IMR-90 (cell line): ENCODE data around the gene KIF22. TPM values are rescaled to one million over a fixed set of nuclear protein-coding genes. Genes with fewer than 3 reads are reported as not detected.

Experiments used
- ATAC-seq: fragments of 200-7000 bp; cut with Tn5 transposase; 2 replicates; pipeline ENCODE4 v1.9.1; 2020; ENCODE audit warnings: low read depth, mild to moderate bottlenecking, moderate library complexity
- BruUV-seq: library from RNA; stranded (reverse); fragments of 400-500 nt; replicated peaks from 2 replicates; lab custom pipeline; 2021; lab: Mats Ljungman, UMichigan
- CTCF ChIA-PET: fragments of 300-600 bp; formaldehyde crosslinking; extraction: SDS; loops from one replicate; lab custom pipeline; 2021; ENCODE audit warnings: antibody characterized with exemption; lab: Yijun Ruan, JAX
- POLR2A ChIA-PET: fragments of 300-600 bp; sonication (Branson Sonifier 250); formaldehyde crosslinking; loops from one replicate; lab custom pipeline; 2022; ENCODE audit warnings: antibody characterized with exemption; ENCODE audit not compliant: unreplicated experiment; lab: Charles Lee
- DNase-seq: peaks from one replicate; pipeline ENCODE4 v3.0.0; 2013
- H2AFZ ChIP-seq: replicated peaks from 2 replicates; pipeline ENCODE3; 2013; ENCODE audit warnings: low read length, mild to moderate bottlenecking; ENCODE audit not compliant: poor library complexity
- H2AK5ac ChIP-seq: 2 replicates; pipeline ENCODE4 v1.6.1; 2013; ENCODE audit warnings: low read depth, low read length, inconsistent platforms
- H2AK9ac ChIP-seq: replicated peaks from 2 replicates; pipeline ENCODE3; 2013; ENCODE audit warnings: mild to moderate bottlenecking, low read depth, low read length, moderate library complexity; ENCODE audit not compliant: poor library complexity
- H2BK120ac ChIP-seq: 2 replicates; pipeline ENCODE4 v1.6.1; 2013; ENCODE audit warnings: low read depth, low read length, inconsistent platforms
- H2BK15ac ChIP-seq: 3 replicates; pipeline ENCODE4 v1.6.1; 2013; ENCODE audit warnings: low read depth, low read length, inconsistent platforms
- H2BK20ac ChIP-seq: 2 replicates; pipeline ENCODE4 v1.6.1; 2013; ENCODE audit warnings: low read depth, mild to moderate bottlenecking, inconsistent platforms, low read length, moderate library complexity
- H2BK5ac ChIP-seq: 2 replicates; pipeline ENCODE4 v1.6.1; 2013; ENCODE audit warnings: mild to moderate bottlenecking, low read depth, low read length, inconsistent platforms; ENCODE audit not compliant: poor library complexity, severe bottlenecking
- H3K14ac ChIP-seq: replicated peaks from 2 replicates; pipeline ENCODE4 v1.6.1; 2013; ENCODE audit warnings: low read depth, low read length, inconsistent platforms
- H3K18ac ChIP-seq: 2 replicates; pipeline ENCODE4 v1.6.1; 2013; ENCODE audit warnings: low read depth, low read length, control low read depth
- H3K23ac ChIP-seq: 2 replicates; pipeline ENCODE4 v1.6.1; 2013; ENCODE audit warnings: low read depth, low read length, inconsistent platforms
- H3K27ac ChIP-seq: 2 replicates; pipeline ENCODE4 v1.5.1; 2013; ENCODE audit warnings: mild to moderate bottlenecking, control low read depth, low read length; ENCODE audit not compliant: insufficient read depth
- H3K27me3 ChIP-seq: 2 replicates; pipeline ENCODE4 v1.6.1; 2013; ENCODE audit warnings: low read length; ENCODE audit not compliant: control insufficient read depth, insufficient read depth
- H3K36me3 ChIP-seq: 2 replicates; pipeline ENCODE4 v1.6.1; 2013; ENCODE audit warnings: low read length, mixed read lengths; ENCODE audit not compliant: control insufficient read depth, insufficient read depth
- H3K4ac ChIP-seq: 2 replicates; pipeline ENCODE4 v1.6.1; 2013; ENCODE audit warnings: low read depth, low read length, inconsistent platforms
- H3K4me1 ChIP-seq: 2 replicates; pipeline ENCODE4 v1.6.1; 2013; ENCODE audit warnings: low read length, mixed read lengths; ENCODE audit not compliant: control insufficient read depth, insufficient read depth
- H3K4me2 ChIP-seq: 2 replicates; pipeline ENCODE4 v1.6.1; 2013; ENCODE audit warnings: low read depth, mild to moderate bottlenecking, control low read depth, low read length, moderate library complexity
- H3K4me3 ChIP-seq: 2 replicates; pipeline ENCODE4 v1.5.1; 2013; ENCODE audit warnings: low read depth, mild to moderate bottlenecking, control low read depth, low read length, moderate library complexity; ENCODE audit not compliant: insufficient read depth
- H3K56ac ChIP-seq: 2 replicates; pipeline ENCODE4 v1.6.1; 2013; ENCODE audit warnings: low read length, inconsistent platforms; ENCODE audit not compliant: insufficient read depth; ENCODE audit errors: extremely low read depth
- H3K79me1 ChIP-seq, 2 experiments: 2 replicates each; pipeline ENCODE4 v1.6.1; 2013; ENCODE audit warnings: low read length in 2 of 2, inconsistent platforms in 1 of 2, low read depth in 1 of 2
- H3K9ac ChIP-seq: 2 replicates; pipeline ENCODE4 v1.6.1; 2013; ENCODE audit warnings: low read depth, low read length, control low read depth
- H3K9me1 ChIP-seq: 2 replicates; pipeline ENCODE4 v1.6.1; 2013; ENCODE audit warnings: low read length, inconsistent platforms; ENCODE audit not compliant: insufficient read depth
- H3K9me3 ChIP-seq: 2 replicates; pipeline ENCODE4 v1.6.1; 2013; ENCODE audit warnings: low read length; ENCODE audit not compliant: control insufficient read depth, insufficient read depth
- H4K20me1 ChIP-seq: 2 replicates; pipeline ENCODE4 v1.6.1; 2013; ENCODE audit warnings: low read length, inconsistent platforms; ENCODE audit not compliant: insufficient read depth
- H4K5ac ChIP-seq: 2 replicates; pipeline ENCODE4 v1.6.1; 2013; ENCODE audit warnings: mild to moderate bottlenecking, low read depth, low read length, control low read depth
- H4K8ac ChIP-seq, 2 experiments: 2 replicates each; pipeline ENCODE4 v1.6.1; 2013; ENCODE audit warnings: low read depth in 2 of 2, low read length in 2 of 2, control low read depth in 1 of 2, inconsistent platforms in 1 of 2
- H4K91ac ChIP-seq: 2 replicates; pipeline ENCODE4 v1.6.1; 2013; ENCODE audit warnings: low read depth, low read length, inconsistent platforms; ENCODE audit not compliant: insufficient read depth
- ELK1 ChIP-seq: fragments of 150-350 bp; IDR thresholded peaks from 2 replicates; pipeline ENCODE4 v1.6.1; 2016; ENCODE audit warnings: low read depth, mild to moderate bottlenecking, low read length, moderate library complexity, borderline replicate concordance
- FOS ChIP-seq: fragments of 150-350 bp; IDR thresholded peaks from 2 replicates; pipeline ENCODE4 v1.6.1; 2016; ENCODE audit warnings: low read depth, low read length
- MAZ ChIP-seq: IDR thresholded peaks from 2 replicates; pipeline ENCODE4 v1.6.1; 2012; ENCODE audit warnings: low read depth, mild to moderate bottlenecking, low read length, improper control_type of control experiment, moderate library complexity, borderline replicate concordance
- NFE2L2 ChIP-seq: fragments of 150-350 bp; IDR thresholded peaks from 2 replicates; pipeline ENCODE4 v1.6.1; 2016; ENCODE audit warnings: low read depth, mild to moderate bottlenecking, low read length
- POLR2A ChIP-seq: IDR thresholded peaks from 2 replicates; pipeline ENCODE4 v1.6.1; 2012; ENCODE audit warnings: mild to moderate bottlenecking, low read depth, low read length
- RAD21 ChIP-seq: IDR thresholded peaks from 2 replicates; pipeline ENCODE4 v1.6.1; 2012; ENCODE audit warnings: low read length, improper control_type of control experiment
- RCOR1 ChIP-seq: IDR thresholded peaks from 2 replicates; pipeline ENCODE4 v1.6.1; 2012; ENCODE audit warnings: mild to moderate bottlenecking, low read length, improper control_type of control experiment; ENCODE audit not compliant: insufficient replicate concordance
- WGBS, 2 experiments: methylation state at CpG; one replicate each; pipeline versions ENCODE4 v1.1.5 to v1.1.7; 2013; ENCODE audit warnings: missing lambda C conversion rate in 2 of 2; ENCODE audit not compliant: insufficient read length in 1 of 2; ENCODE audit errors: extremely low coverage in 2 of 2; 5-methylcytosine and 5-hydroxymethylcytosine counted together
- dilution Hi-C: fragments of 300-500 bp; cut with HindIII; formaldehyde crosslinking; loops from one replicate; pipeline ENCODE4 v1.14.3; 2018; ENCODE audit warnings: low sequenced_read_pairs; ENCODE audit not compliant: unreplicated experiment
- in situ Hi-C: fragments of 300-500 bp; cut with MboI; formaldehyde crosslinking; loops from 3 replicates; pipeline ENCODE4 v1.14.3; 2019; ENCODE audit warnings: low sequenced_read_pairs, inconsistent platforms, mixed read lengths
- intact Hi-C: fragments of 100-400 bp; cut with micrococcal nuclease; formaldehyde crosslinking; loops from 2 replicates; pipeline ENCODE4 v1.10.0; 2022
- polyA plus RNA-seq, 3 experiments: library from polyadenylated mRNA; depleted of rRNA; stranded (reverse); fragments of >200 nt; gene quantifications; 2 replicates each; pipeline ENCODE4 v1.2.3, GENCODE V29; 2012; ENCODE audit warnings: low replicate concordance in 1 of 3
- total RNA-seq: library from RNA; depleted of rRNA; stranded (reverse); fragments of >200 nt; gene quantifications from 2 replicates; pipeline ENCODE4 v1.2.3, GENCODE V29; 2012

Gene KIF22
- total and polyA plus RNA-seq, 2 of the 4 experiments (the other 2 are of a cell fraction) = 43.0 to 65.1 TPM

- no peak overlapping the region for H2AFZ ChIP-seq
- no peaks in the 10 kb centered on the region for H3K79me1 ChIP-seq
- no peaks in the 10 kb centered on the region for H3K9me1 ChIP-seq
- dilution Hi-C loops (no loop called here), intact Hi-C loops (no loop called here), in situ Hi-C loops (no loop called here)
- H3K4ac ChIP-seq = no peak overlapping the region
- ChIA-PET CTCF (no interaction called here), POLR2A (no interaction called here)
- H4K8ac ChIP-seq = no peak overlapping the region
- no peak for ATAC-seq
- H3K9ac ChIP-seq = no peak overlapping the region
- no peak for DNase-seq
- H2AK9ac ChIP-seq = no peak overlapping the region
- H3K56ac ChIP-seq = no peak overlapping the region
- H3K23ac ChIP-seq = no peak overlapping the region
- H3K9me3 ChIP-seq = no peaks in the 10 kb centered on the region
- no peak overlapping the region for H2AK5ac ChIP-seq
- no CpG with 5 or more reads among the region's 2 CpGs for WGBS, 2 experiments
- no peak overlapping the region for H4K5ac ChIP-seq
- no peak for TF ChIP-seq POLR2A
- TF ChIP-seq NFE2L2 = no peak
- TF ChIP-seq FOS = no peak
- TF ChIP-seq RAD21 = no peak
- no peak for TF ChIP-seq MAZ
- no peak for TF ChIP-seq RCOR1
- TF ChIP-seq ELK1 = no peak
- no peak overlapping the region for H2BK120ac ChIP-seq
- H2BK15ac ChIP-seq = no peak overlapping the region
- no peaks in the 10 kb centered on the region for H4K20me1 ChIP-seq
- H3K4me1 ChIP-seq = no peaks in the 10 kb centered on the region
- H3K4me2 ChIP-seq = no peak overlapping the region
- H3K27ac ChIP-seq = no peak overlapping the region
- BruUV-seq = no TSS peak
- H3K14ac ChIP-seq = no peak overlapping the region
- H4K91ac ChIP-seq = no peak overlapping the region
- no peak overlapping the region for H2BK5ac ChIP-seq
- H2BK20ac ChIP-seq = no peak overlapping the region
- H3K4me3 ChIP-seq = no peak overlapping the region
- peaks cover 3% of the 10 kb centered on the region; the same call in 1 of the 2 replicates for H3K27me3 ChIP-seq
- no peaks in the 10 kb centered on the region for H3K36me3 ChIP-seq
- H3K18ac ChIP-seq = no peak overlapping the region
Measured at GRCh38 chr16:29769507-29769906, 21.0 kb upstream of the KIF22 start.
